ENCODE results near the gene EEF1A2.

The EEF1A2 gene

DNA sequence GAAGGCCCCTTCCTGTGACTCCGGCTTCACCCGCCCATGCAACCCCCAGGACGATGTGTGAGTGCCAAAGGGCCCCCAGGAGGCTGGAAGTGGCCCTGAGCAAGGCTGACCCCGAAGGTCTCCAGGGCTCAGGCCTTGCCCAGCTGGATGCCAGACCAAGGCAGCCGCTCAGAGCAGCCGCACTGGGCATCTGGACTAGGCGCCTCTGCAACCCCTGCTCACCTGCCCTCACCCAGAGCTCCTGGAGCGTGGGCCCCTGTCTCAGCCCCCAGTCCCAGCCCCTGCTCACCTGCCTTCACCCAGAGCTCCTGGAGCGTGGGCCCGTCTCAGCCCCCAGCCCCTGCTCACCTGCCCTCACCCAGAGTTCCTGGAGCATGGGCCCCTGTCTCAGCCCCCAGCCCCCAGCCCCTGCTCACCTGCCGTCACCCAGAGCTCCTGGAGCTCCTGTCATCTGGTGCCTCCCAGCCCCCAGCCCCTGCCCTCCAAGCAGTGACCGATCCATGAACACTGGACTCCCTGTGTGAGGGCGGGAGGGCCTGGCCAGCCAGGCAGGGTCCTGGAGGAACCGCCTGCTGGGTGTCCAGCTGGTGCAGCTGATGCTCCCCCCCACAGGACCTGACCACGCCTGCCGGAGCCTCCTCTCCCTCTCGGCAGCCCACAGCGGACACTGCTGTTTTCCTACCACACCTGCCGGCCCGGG lies 47.5 kb upstream of the EEF1A2 start:
- H4K20me1 ChIP-seq (ENCODE audit: insufficient read depth, low read length): peaks cover 4% of the 10 kb centered on the region; the same call in 1 of the 2 replicates
- TF ChIP-seq, protein P1, sequence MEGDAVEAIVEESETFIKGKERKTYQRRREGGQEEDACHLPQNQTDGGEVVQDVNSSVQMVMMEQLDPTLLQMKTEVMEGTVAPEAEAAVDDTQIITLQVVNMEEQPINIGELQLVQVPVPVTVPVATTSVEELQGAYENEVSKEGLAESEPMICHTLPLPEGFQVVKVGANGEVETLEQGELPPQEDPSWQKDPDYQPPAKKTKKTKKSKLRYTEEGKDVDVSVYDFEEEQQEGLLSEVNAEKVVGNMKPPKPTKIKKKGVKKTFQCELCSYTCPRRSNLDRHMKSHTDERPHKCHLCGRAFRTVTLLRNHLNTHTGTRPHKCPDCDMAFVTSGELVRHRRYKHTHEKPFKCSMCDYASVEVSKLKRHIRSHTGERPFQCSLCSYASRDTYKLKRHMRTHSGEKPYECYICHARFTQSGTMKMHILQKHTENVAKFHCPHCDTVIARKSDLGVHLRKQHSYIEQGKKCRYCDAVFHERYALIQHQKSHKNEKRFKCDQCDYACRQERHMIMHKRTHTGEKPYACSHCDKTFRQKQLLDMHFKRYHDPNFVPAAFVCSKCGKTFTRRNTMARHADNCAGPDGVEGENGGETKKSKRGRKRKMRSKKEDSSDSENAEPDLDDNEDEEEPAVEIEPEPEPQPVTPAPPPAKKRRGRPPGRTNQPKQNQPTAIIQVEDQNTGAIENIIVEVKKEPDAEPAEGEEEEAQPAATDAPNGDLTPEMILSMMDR (IDR thresholded peaks at IDR 0.05; ENCODE audit: low read depth, low read length): no peak
- TF ChIP-seq EZH2phosphoT487 (IDR thresholded peaks at IDR 0.05; ENCODE audit: low read depth): no peak
- no peaks in the 10 kb centered on the region for H3K79me2 ChIP-seq (ENCODE audit: low read length)
- H3K9ac ChIP-seq (ENCODE audit: low read length): no peak overlapping the region
- no peak overlapping the region for H3K4me3 ChIP-seq (ENCODE audit: low read length)
- no peak overlapping the region for H3K27ac ChIP-seq (ENCODE audit: low read length)
- H3K9me3 ChIP-seq (ENCODE audit: insufficient read depth, low read length): no peaks in the 10 kb centered on the region
- no peaks in the 10 kb centered on the region for H3K36me3 ChIP-seq (replicated peaks; ENCODE audit: low read depth, low read length)
- H3K4me2 ChIP-seq (ENCODE audit: low read length): no peak overlapping the region
- peaks cover 13% of the 10 kb centered on the region for H3K4me1 ChIP-seq (ENCODE audit: low read length)
- H3K27me3 ChIP-seq (ENCODE audit: low read depth, low read length): peaks cover 63% of the 10 kb centered on the region
- H2AFZ ChIP-seq (ENCODE audit: low read depth, low read length): no peak overlapping the region

DNA sequence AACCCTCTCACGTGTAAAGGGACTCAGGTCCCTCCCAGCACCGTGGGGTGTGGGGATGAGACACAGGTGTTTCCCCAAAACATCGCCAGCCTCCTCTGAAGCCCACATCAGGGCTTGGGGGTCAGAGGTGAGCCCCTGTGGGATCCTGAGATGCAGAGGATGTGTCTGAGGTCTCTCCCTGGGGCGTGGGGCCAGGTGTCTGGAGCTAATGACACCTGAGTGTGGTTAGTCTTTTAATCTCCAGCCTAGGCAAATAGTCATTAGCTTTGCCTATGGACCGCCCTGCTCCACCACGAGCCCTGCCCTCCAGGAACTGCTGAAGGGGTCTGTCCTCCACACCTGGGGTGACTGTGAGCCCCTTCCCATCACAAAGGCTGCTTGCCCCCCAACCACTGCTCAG lies 46.9 kb upstream of the EEF1A2 start:
- Histone ChIP-seq H3K27me3 (ENCODE audit: low read depth, low read length) (peaks cover 58% of the 10 kb centered on the region), H3K9ac (ENCODE audit: low read length) (no peak overlapping the region), H3K27ac (ENCODE audit: low read length) (no peak overlapping the region), H4K20me1 (ENCODE audit: insufficient read depth, low read length) (no peaks in the 10 kb centered on the region; the same call in 1 of the 2 replicates), H3K4me1 (ENCODE audit: low read length) (peaks cover 13% of the 10 kb centered on the region), H3K4me3 (ENCODE audit: low read length) (no peak overlapping the region), H3K9me3 (ENCODE audit: insufficient read depth, low read length) (no peaks in the 10 kb centered on the region), H3K36me3 (replicated peaks; ENCODE audit: low read depth, low read length) (no peaks in the 10 kb centered on the region), H3K4me2 (ENCODE audit: low read length) (no peak overlapping the region), H3K79me2 (ENCODE audit: low read length) (no peaks in the 10 kb centered on the region), H2AFZ (ENCODE audit: low read depth, low read length) (no peak overlapping the region)
- TF ChIP-seq, protein P1 (IDR thresholded peaks at IDR 0.05; ENCODE audit: low read depth, low read length): no peak

DNA sequence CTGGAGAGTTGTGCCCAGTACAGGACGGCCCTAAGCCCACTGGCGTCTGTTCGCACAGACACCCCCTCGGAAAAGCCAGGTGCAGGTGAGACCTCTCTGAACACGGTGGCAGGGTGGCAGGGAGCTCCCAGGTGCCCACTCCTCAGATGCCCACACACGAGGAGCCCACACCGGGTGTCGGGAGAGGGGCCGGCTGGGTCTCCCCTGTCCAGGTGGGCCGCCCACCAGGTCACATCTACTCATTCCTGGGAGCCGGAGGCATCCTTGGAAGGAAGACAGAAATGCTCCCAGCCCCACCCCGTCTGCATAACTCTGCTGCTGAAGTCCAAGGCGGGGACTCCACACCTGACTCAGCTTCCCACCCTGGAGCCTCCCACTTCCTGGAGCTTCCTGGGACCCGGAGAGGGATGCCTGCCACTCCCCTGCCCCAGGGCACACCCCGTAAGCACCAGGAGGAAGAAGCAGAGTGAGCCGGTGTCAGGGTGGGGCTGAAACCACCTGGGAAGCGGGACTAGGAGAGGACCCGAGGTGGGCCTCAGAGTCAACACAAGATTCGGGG lies 46.2 kb upstream of the EEF1A2 start:
- no peak overlapping the region for H2AFZ ChIP-seq (ENCODE audit: low read depth, low read length)
- no peak overlapping the region for H3K9ac ChIP-seq (ENCODE audit: low read length)
- no peak overlapping the region for H3K4me3 ChIP-seq (ENCODE audit: low read length)
- H3K79me2 ChIP-seq (ENCODE audit: low read length): no peaks in the 10 kb centered on the region
- peaks cover 13% of the 10 kb centered on the region for H3K4me1 ChIP-seq (ENCODE audit: low read length)
- peaks cover 53% of the 10 kb centered on the region for H3K27me3 ChIP-seq (ENCODE audit: low read depth, low read length)
- no peaks in the 10 kb centered on the region for H3K36me3 ChIP-seq (replicated peaks; ENCODE audit: low read depth, low read length)
- H4K20me1 ChIP-seq (ENCODE audit: insufficient read depth, low read length): no peaks in the 10 kb centered on the region; the same call in 1 of the 2 replicates
- H3K9me3 ChIP-seq (ENCODE audit: insufficient read depth, low read length): no peaks in the 10 kb centered on the region
- no peak overlapping the region for H3K4me2 ChIP-seq (ENCODE audit: low read length)
- no peak overlapping the region for H3K27ac ChIP-seq (ENCODE audit: low read length)
- TF ChIP-seq EZH2phosphoT487 (IDR thresholded peaks at IDR 0.05; ENCODE audit: low read depth): no peak
- TF ChIP-seq, protein P1 (IDR thresholded peaks at IDR 0.05; ENCODE audit: low read depth, low read length): no peak

DNA sequence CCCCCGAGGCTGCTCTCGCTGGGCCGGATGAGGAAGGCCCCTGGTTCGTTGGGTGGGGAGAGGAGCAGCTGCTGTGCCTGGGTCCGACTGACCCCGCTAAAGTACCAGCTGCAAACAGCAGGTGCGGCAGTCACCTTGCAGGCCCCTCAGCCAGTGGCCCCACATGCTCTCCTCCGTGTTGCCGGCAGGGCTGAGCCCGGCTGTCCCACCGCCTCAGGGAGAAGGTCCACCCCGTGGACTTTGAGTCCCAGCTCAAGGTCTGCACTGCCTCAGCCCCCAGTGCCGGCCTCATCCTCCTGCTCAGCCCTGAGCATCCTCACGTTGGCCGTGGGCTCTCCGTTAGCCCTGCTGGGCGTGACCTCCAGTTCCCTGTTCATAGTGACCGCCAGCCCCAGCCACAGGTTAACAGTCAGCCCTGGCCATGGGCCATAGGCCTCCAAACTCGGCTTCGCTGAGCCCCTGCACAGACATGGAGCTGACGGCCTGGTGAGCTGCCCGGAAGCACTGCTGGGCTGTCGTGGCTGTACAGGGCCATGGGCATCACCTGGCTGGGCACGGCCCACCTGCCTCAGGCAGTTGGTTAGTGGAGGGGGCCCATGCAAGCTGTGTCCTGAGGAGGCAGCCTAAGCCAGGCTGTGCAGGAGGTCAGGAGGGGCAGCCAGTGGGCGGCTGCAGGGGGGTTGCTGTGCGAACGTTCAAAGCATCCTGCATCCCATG lies 45.5 kb upstream of the EEF1A2 start:
- no peak overlapping the region for H3K4me2 ChIP-seq (ENCODE audit: low read length)
- no peak overlapping the region for H3K27ac ChIP-seq (ENCODE audit: low read length)

More for the DNA sequence above, 45.5 kb upstream of the EEF1A2 start:
- peaks cover 47% of the 10 kb centered on the region for H3K27me3 ChIP-seq (ENCODE audit: low read depth, low read length)
- H4K20me1 ChIP-seq (ENCODE audit: insufficient read depth, low read length): no peaks in the 10 kb centered on the region; the same call in 1 of the 2 replicates
- H3K36me3 ChIP-seq (replicated peaks; ENCODE audit: low read depth, low read length): no peaks in the 10 kb centered on the region
- TF ChIP-seq EZH2phosphoT487 (IDR thresholded peaks at IDR 0.05; ENCODE audit: low read depth): no peak
- TF ChIP-seq, protein P1 (IDR thresholded peaks at IDR 0.05; ENCODE audit: low read depth, low read length): no peak
- no peaks in the 10 kb centered on the region for H3K9me3 ChIP-seq (ENCODE audit: insufficient read depth, low read length)
- H3K4me1 ChIP-seq (ENCODE audit: low read length): peaks cover 13% of the 10 kb centered on the region
- no peaks in the 10 kb centered on the region for H3K79me2 ChIP-seq (ENCODE audit: low read length)
- H3K4me3 ChIP-seq (ENCODE audit: low read length): no peak overlapping the region
- H2AFZ ChIP-seq (ENCODE audit: low read depth, low read length): no peak overlapping the region
- H3K9ac ChIP-seq (ENCODE audit: low read length): no peak overlapping the region
